Adrenal gland (tissue), 12 donors: Measurements from ENCODE around the gene RNF40. TPM values are rescaled to one million over a fixed set of nuclear protein-coding genes. Genes with fewer than 3 reads are reported as not detected.

Experiments
- DNase-seq, 7 donors: peaks; one replicate each; pipeline ENCODE4 v3.0.0-alpha.2; 2019 to 2020
- H3K27ac ChIP-seq, 5 donors: fragments of 200-600 bp; sonication (generic) in 4 of 5; 1 replicate in 3 of 5; 2 replicates in 2 of 5; pipeline versions ENCODE4 v1.5.1 to v1.8.0; 2016 to 2020; ENCODE audit warnings: mild to moderate bottlenecking in 1 of 5
- H3K27me3 ChIP-seq: fragments of 200-600 bp; 2 replicates; pipeline ENCODE4 v1.8.0; 2021
- H3K36me3 ChIP-seq, 2 donors: fragments of 200-600 bp; replicated peaks in 1 of 2; 1 replicate in 1 of 2; 2 replicates in 1 of 2; pipeline versions ENCODE4 v1.5.1 to v1.8.0; 2018 to 2022
- H3K4me1 ChIP-seq, 2 donors: fragments of 200-600 bp; replicated peaks in 1 of 2; 1 replicate in 1 of 2; 2 replicates in 1 of 2; pipeline versions ENCODE4 v1.5.1 to v1.8.0; 2018 to 2021
- H3K4me3 ChIP-seq, 4 donors: fragments of 200-600 bp; sonication (generic) in 3 of 4; one replicate each; pipeline ENCODE4 v1.5.1; 2016 to 2018
- H3K9me3 ChIP-seq, 3 donors: fragments of 200-600 bp; sonication (generic) in 1 of 3; replicated peaks in 1 of 3; 1 replicate in 2 of 3; 2 replicates in 1 of 3; pipeline versions ENCODE4 v1.5.1 to v1.8.0; 2016 to 2021
- CTCF ChIP-seq, 6 experiments: fragments of 450-650 bp in 4 of 6; fragments of 200-600 bp in 2 of 6; sonication (generic) in 1 of 6; IDR thresholded peaks; 1 replicate in 5 of 6; 2 replicates in 1 of 6; pipeline versions ENCODE4 v1.5.1 to v1.8.0; 2016 to 2021; ENCODE audit warnings: antibody characterized with exemption in 6 of 6, mild to moderate bottlenecking in 2 of 6, moderate library complexity in 1 of 6
- POLR2A ChIP-seq, 2 donors: fragments of 450-650 bp; IDR thresholded peaks; one replicate each; pipeline ENCODE4 v1.6.1; 2017; ENCODE audit warnings: antibody characterized with exemption in 2 of 2, mild to moderate bottlenecking in 2 of 2, moderate library complexity in 1 of 2
- WGBS, 4 donors: extraction: QIAGEN DNeasy Blood & Tissue Kit in 2 of 4; methylation state at CpG; one replicate each; pipeline versions ENCODE4 v1.1.5 to v1.1.7; 2013 to 2017; 5-methylcytosine and 5-hydroxymethylcytosine counted together
- intact Hi-C, 2 donors: fragments of 100-400 bp; cut with DNase I; formaldehyde crosslinking; loops; one replicate each; pipeline versions ENCODE4 v1.14.1 to v1.15.0; 2022 to 2023
- polyA plus RNA-seq, 3 donors: library from polyadenylated mRNA; stranded (reverse); fragments of 200-250 nt in 2 of 3; fragments of 350-450 nt in 1 of 3; fragmentation: Illumina TruSeq in 1 of 3; extraction: RNeasy Lipid Tissue Mini Kit (QIAGEN cat#74804) in 1 of 3; gene quantifications; one replicate each; pipeline ENCODE4 v1.2.3, GENCODE V29; 2013 to 2014
- total RNA-seq, 9 donors: library from RNA; depleted of rRNA in 4 of 9; stranded (reverse); fragments of >200 nt in 4 of 9; fragments of 120-200 nt in 1 of 9; fragmentation: NEBNext Ultra II Directional in 1 of 9; extraction: Animal tissue kit (Norgen Biotek cat#: 25700) in 1 of 9; gene quantifications; one replicate each; pipeline versions ENCODE4 v1.1.0 to v1.2.4, GENCODE V29; 2013 to 2023
- donor health status: healthy with polysubstance abuse.
- donor health status: Bipolar disorder and iron deficiency.
- donor health status: DM: yes; HTN: yes; CAD: no.
- donor health status: DM: no; HTN: no; CAD: no.
- donor health status: DM: no; HTN: no; CAD: no.
- donor health status: DM: yes; HTN: yes; CAD: no.

Gene RNF40
- total and polyA plus RNA-seq, 12 donors = 86.9 to 164 (median 114) TPM

- H3K4me3 ChIP-seq = no peak overlapping the region
- H3K27ac ChIP-seq = no peak overlapping the region
- H3K27me3 ChIP-seq = no peaks in the 10 kb centered on the region
- H3K4me1 ChIP-seq = peaks cover 10 to 23% of the 10 kb centered on the region in 2 donors
- H3K9me3 ChIP-seq = no peaks in the 10 kb centered on the region
- intact Hi-C loops = no loop called here
- 89 to 94% (median 92%) methylated on average over 16 to 25 of the region's 25 CpGs for WGBS, 4 donors
- peaks cover 0 to 69% of the 10 kb centered on the region in 2 donors for H3K36me3 ChIP-seq
- no peak for DNase-seq
- no peak for TF ChIP-seq POLR2A (IDR thresholded peaks at IDR 0.05)
- TF ChIP-seq CTCF (IDR thresholded peaks at IDR 0.05) = no peak
Observed at GRCh38 chr16:30737794-30738648, 24.1 kb upstream of the RNF40 start.

- H3K4me1 ChIP-seq = peaks cover 10 to 23% of the 10 kb centered on the region in 2 donors
- H3K27me3 ChIP-seq = no peaks in the 10 kb centered on the region
- WGBS, 4 donors = 84 to 90% (median 87%) methylated on average over 23 to 37 of the region's 37 CpGs
- H3K27ac ChIP-seq = peak overlapping the region in 2 of 5 donors; percentile 77 to 84
- intact Hi-C loops = no loop called here
- peaks cover 0 to 64% of the 10 kb centered on the region in 2 donors for H3K36me3 ChIP-seq
- TF ChIP-seq CTCF (IDR thresholded peaks at IDR 0.05) = no peak
- TF ChIP-seq POLR2A (IDR thresholded peaks at IDR 0.05) = no peak
- no peak for DNase-seq
- no peak overlapping the region for H3K4me3 ChIP-seq
- H3K9me3 ChIP-seq = no peaks in the 10 kb centered on the region
Observed at GRCh38 chr16:30738984-30739951, 22.9 kb upstream of the RNF40 start.

- intact Hi-C loops = no loop called here
- Histone ChIP-seq H3K27me3 (no peaks in the 10 kb centered on the region), H3K36me3 (peaks cover 0 to 56% of the 10 kb centered on the region in 2 donors), H3K27ac (peak overlapping the region in 4 of 5 donors; percentile 57 to 84 (median 78)), H3K9me3 (no peaks in the 10 kb centered on the region), H3K4me1 (peaks cover 10 to 23% of the 10 kb centered on the region in 2 donors), H3K4me3 (no peak overlapping the region)
- WGBS, 4 donors = 36 to 55% (median 47%) methylated on average over 8 of the region's 8 CpGs
- TF ChIP-seq CTCF (IDR thresholded peaks at IDR 0.05) = no peak
- no peak for TF ChIP-seq POLR2A (IDR thresholded peaks at IDR 0.05)
- DNase-seq = peak; percentile 66 to 92 (median 90)
Observed at GRCh38 chr16:30740364-30741251, 21.5 kb upstream of the RNF40 start.
